ENCODE results near the gene ITGB5.
"Not testable (repeated sequence)": the region's sequence is repeated elsewhere in the genome, so short reads cannot be mapped to it uniquely, and the experiment has no call there.

Gene ITGB5

DNA sequence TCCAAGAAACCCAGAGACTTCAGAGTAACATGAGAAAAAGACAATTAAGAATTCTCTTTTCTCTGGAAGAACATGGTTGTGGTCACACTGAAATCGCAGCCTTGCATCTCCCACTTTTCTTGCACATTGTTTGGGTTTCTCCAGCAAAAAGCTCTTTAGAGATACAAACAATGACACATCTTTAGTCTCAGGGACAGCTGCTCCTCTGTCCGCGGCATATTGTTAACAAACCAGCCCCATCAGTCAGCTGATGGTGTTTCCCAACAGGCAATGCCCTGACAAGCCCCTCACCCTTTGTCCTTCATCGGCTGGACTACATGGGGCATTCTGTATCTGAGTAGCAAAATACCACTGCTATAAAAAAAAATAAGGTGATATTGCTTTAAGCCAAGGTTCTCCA, 103.5 kb downstream of the ITGB5 start:
- no peak overlapping the region for H3K4me3 ChIP-seq (replicated peaks; ENCODE audit: low read depth, low read length)
- DNase-seq (ENCODE audit: extremely low read depth, low read depth), result no peak
- TF ChIP-seq CTCF (IDR thresholded peaks at IDR 0.05; ENCODE audit: low read depth, low read length, missing control alignments), result no peak

- DNase-seq (ENCODE audit: extremely low read depth, low read depth); H3K4me3 ChIP-seq (replicated peaks; ENCODE audit: low read depth, low read length): not testable (repeated sequence)
These were observed 104.8 kb downstream of the ITGB5 start for GRCh38 chr3:124782377-124782712.

DNA sequence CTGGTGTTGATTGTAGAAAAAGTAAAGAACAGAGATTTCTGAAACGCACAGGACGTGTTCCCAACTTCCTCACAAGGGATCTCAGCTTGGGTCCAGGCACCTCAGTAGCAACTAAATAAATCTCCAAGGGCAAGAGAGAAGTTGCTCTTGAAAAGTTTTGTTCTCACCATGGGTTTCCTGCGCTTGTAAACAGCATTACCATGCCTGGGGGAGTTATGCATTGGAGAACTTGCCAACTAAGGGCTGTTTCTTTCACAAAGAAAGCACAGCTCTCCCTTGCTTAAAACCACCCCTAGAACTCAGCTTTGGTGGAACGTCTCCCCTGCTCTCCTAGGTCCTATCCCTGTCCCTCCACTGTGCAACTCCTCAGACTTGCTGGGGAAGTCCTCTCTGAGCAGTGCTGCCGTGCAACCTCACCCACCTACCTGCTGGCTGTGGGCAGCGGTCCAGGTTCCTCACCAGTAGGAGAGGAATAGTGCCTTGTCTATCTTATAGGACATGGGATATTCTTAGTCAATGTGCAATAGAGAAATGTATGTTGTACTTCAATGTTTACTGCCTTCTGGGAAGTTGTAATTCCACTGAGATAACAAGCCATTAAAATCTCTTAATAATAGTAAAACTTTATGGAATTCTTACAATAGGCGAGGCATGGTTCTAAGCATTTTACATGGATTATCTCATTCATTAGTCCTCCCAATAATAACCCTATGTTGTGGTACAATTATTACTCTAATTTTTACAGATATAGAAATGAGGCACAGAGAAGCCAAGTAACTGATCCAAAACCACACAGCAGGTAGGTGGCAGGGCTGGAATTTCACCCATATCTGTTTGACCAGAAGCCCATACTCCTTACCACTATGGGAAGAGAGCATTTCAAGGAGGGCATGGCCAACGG, 105.4 kb downstream of the ITGB5 start:
- no peak for TF ChIP-seq CTCF (IDR thresholded peaks at IDR 0.05; ENCODE audit: low read depth, low read length, missing control alignments)
- DNase-seq (ENCODE audit: extremely low read depth, low read depth), result no peak
- no peak overlapping the region for H3K4me3 ChIP-seq (replicated peaks; ENCODE audit: low read depth, low read length)

DNA sequence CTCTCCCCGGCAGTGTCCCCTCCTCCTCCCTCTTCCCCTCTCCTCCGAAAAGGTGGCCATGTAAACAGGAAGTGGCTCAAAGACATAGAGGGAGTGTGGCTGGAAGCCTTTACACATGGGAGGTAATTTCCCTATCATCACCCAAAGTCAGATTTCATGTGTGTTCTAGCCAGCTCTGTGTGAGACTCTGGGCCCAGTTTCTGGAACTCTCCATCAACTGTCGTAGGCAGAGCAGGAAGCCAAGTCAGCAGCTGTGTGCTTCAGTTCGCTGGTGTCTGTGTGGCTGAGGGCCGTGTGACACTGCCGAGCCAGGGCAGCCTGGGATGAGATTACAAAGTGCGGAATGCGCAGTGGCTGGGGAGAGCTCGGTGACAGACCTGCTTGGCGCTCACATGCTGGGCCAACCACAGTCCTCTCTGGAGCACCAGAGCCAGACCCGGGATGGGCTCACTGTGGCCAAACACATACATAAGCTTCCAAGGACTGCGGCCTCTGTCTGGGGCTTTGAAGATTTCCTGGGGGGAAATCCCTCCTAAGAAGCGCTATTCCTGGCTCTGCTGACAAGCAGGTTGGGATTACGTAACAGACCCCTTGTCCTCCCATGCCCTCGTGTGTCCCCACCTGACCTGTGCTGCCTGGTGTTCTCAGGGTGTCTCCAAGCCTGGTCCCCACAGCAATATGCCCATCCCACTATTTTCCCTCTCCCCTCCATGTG, 106.2 kb downstream of the ITGB5 start:
- no peak for DNase-seq (ENCODE audit: extremely low read depth, low read depth)

GRCh38 chr3:124780356-124780755, 106.8 kb downstream of the ITGB5 start:
- no peak overlapping the region for H3K4me3 ChIP-seq (replicated peaks; ENCODE audit: low read depth, low read length)
- no peak for TF ChIP-seq CTCF (IDR thresholded peaks at IDR 0.05; ENCODE audit: low read depth, low read length, missing control alignments)
- no peak for DNase-seq (ENCODE audit: extremely low read depth, low read depth)

More for the DNA sequence above, 106.2 kb downstream of the ITGB5 start:
- H3K4me3 ChIP-seq (replicated peaks; ENCODE audit: low read depth, low read length), result no peak overlapping the region
- TF ChIP-seq CTCF (IDR thresholded peaks at IDR 0.05; ENCODE audit: low read depth, low read length, missing control alignments), result no peak

- DNase-seq (ENCODE audit: extremely low read depth, low read depth), result no peak
These were observed 107.4 kb downstream of the ITGB5 start for GRCh38 chr3:124779751-124780191.

More at GRCh38 chr3:124779751-124780191, 107.4 kb downstream of the ITGB5 start:
- no peak overlapping the region for H3K4me3 ChIP-seq (replicated peaks; ENCODE audit: low read depth, low read length)
- no peak for TF ChIP-seq CTCF (IDR thresholded peaks at IDR 0.05; ENCODE audit: low read depth, low read length, missing control alignments)
